Skeletal muscle satellite cell (primary cell): ENCODE measurements around the gene NPAS1. TPM values are rescaled to one million over a fixed set of nuclear protein-coding genes. Genes with fewer than 3 reads are reported as not detected.

Experiments used
- H3K27me3 ChIP-seq: 2 replicates; pipeline ENCODE4 v1.7.0; 2013; ENCODE audit warnings: low read length; ENCODE audit not compliant: control insufficient read depth, insufficient read depth
- H3K36me3 ChIP-seq: 2 replicates; pipeline ENCODE4 v1.7.0; 2013; ENCODE audit warnings: mild to moderate bottlenecking, control low read depth, low read length; ENCODE audit not compliant: insufficient read depth
- H3K4me1 ChIP-seq: 2 replicates; pipeline ENCODE4 v1.7.0; 2013; ENCODE audit warnings: low read length; ENCODE audit not compliant: control insufficient read depth, insufficient read depth
- H3K4me2 ChIP-seq: 2 replicates; pipeline ENCODE4 v1.7.0; 2013; ENCODE audit warnings: mild to moderate bottlenecking, low read length
- H3K4me3 ChIP-seq: 2 replicates; pipeline ENCODE4 v1.7.0; 2013; ENCODE audit warnings: low read length
- H3K9ac ChIP-seq: 2 replicates; pipeline ENCODE4 v1.7.0; 2013; ENCODE audit warnings: mild to moderate bottlenecking, low read depth, low read length, moderate library complexity
- H3K9me3 ChIP-seq: replicated peaks from 2 replicates; pipeline ENCODE4 v1.7.0; 2013; ENCODE audit warnings: mild to moderate bottlenecking, control low read depth, low read length
- total RNA-seq: library from RNA; depleted of rRNA; stranded (reverse); fragments of >200 nt; gene quantifications from 2 replicates; pipeline ENCODE4 v1.2.3, GENCODE V29; 2012; rRNA removed

Gene NPAS1, protein sequence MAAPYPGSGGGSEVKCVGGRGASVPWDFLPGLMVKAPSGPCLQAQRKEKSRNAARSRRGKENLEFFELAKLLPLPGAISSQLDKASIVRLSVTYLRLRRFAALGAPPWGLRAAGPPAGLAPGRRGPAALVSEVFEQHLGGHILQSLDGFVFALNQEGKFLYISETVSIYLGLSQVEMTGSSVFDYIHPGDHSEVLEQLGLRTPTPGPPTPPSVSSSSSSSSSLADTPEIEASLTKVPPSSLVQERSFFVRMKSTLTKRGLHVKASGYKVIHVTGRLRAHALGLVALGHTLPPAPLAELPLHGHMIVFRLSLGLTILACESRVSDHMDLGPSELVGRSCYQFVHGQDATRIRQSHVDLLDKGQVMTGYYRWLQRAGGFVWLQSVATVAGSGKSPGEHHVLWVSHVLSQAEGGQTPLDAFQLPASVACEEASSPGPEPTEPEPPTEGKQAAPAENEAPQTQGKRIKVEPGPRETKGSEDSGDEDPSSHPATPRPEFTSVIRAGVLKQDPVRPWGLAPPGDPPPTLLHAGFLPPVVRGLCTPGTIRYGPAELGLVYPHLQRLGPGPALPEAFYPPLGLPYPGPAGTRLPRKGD
- 3.7 and 4.3 TPM in 2 replicates for total RNA-seq

DNA sequence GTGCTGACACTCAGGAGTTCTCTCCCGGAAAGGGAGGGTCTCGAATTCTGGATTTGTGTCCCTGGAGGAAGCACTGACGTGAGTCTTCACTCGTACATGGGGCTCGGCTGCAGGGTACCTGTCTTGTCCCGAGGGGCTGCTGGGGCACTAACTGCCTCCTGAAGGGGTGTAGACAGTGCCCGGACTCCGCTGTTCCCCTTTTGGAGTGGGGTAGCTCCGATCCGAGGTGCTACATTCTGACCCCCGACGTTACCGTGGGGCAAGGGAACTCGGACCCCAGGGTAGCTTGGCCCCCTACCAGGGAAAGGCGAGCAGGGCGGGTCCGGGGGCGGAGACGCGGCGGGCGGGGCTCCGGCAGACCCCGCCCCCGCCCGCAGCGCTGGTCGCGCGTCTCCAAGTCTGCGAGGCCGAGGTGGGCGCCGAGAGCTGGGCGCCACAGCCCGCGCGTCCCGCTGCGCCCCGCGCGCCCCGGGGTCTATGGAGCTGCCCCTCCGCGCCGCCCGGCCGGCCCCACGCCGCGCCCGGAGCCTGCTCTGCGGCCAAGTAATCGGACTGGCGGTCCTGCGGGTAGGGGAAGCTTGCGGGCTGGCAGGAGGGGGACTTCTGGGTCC, at the start of gene NPAS1:
Gene NPAS1, plus strand, starts transcription at position 407 of the 611 bp plus-strand sequence. CDS start 1,211 bp downstream, outside the sequence.
- Histone ChIP-seq H3K27me3 (peaks cover 47% of the 10 kb centered on the region), H3K4me3 (peak within 1 kb of the TSS; percentile 60)

DNA sequence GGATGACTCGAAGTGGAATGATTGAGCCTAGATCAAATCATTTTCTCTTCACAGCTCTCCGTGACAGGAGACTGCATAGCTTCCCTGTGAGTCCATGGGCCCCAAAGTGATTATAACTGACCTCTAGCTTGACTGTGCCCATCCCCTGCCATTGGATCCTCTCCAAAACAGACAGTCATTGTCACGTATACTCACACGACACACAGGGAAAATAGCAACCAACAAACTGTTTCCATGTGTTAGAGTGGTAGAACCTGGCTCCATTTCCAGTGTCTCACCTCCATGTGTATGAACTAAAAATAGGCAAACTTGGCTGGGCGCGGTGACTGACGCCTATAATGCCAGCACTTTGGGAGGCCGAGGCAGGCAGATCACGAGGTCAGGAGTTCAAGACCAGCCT, 48.8 kb upstream of the NPAS1 start:
- no peaks in the 10 kb centered on the region for H3K9me3 ChIP-seq
- peak overlapping the region; percentile 27 for H3K4me2 ChIP-seq
- no peak overlapping the region for H3K4me3 ChIP-seq
- H3K4me1 ChIP-seq: peaks cover 55% of the 10 kb centered on the region
- H3K36me3 ChIP-seq: peaks cover 12% of the 10 kb centered on the region
- no peaks in the 10 kb centered on the region for H3K27me3 ChIP-seq
- H3K9ac ChIP-seq: peak overlapping the region; percentile 44

More for the DNA sequence above, at the start of gene NPAS1:
- Histone ChIP-seq H3K4me1 (peaks cover 16% of the 10 kb centered on the region), H3K9me3 (no peaks in the 10 kb centered on the region), H3K4me2 (peak within 1 kb of the TSS; percentile 86), H3K36me3 (no peaks in the 10 kb centered on the region), H3K9ac (no peak within 1 kb of the TSS)

- no peaks in the 10 kb centered on the region for H3K9me3 ChIP-seq
- peaks cover 64% of the 10 kb centered on the region for H3K4me1 ChIP-seq
- H3K36me3 ChIP-seq: peaks cover 11% of the 10 kb centered on the region
- no peaks in the 10 kb centered on the region for H3K27me3 ChIP-seq
- no peak overlapping the region for H3K4me2 ChIP-seq
- H3K4me3 ChIP-seq: no peak overlapping the region
- no peak overlapping the region for H3K9ac ChIP-seq
Observed at GRCh38 chr19:46972311-46972710, 47.3 kb upstream of the NPAS1 start.

DNA sequence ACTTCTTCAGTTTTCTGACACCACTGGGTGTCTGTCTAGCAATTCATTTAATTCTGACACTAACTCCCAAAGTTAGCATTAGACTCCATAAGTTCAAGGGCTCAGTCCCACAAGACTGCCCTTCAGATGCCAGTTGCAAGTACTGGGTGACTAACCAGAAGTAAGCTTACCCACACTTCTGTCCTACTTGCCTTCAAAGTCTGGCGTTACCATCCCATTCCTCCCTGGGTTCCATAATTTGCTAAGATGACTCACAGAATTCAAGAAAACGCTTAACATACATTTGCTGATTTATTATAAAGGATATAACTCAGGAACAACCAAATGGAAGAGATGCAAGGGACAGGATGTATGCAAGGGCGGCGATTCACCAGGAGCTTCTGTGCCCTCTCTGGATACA, 45.5 kb upstream of the NPAS1 start:
- Histone ChIP-seq H3K9me3 (no peaks in the 10 kb centered on the region), H3K4me2 (no peak overlapping the region), H3K36me3 (peaks cover 14% of the 10 kb centered on the region), H3K4me1 (peaks cover 65% of the 10 kb centered on the region), H3K27me3 (no peaks in the 10 kb centered on the region), H3K9ac (no peak overlapping the region), H3K4me3 (no peak overlapping the region)

DNA sequence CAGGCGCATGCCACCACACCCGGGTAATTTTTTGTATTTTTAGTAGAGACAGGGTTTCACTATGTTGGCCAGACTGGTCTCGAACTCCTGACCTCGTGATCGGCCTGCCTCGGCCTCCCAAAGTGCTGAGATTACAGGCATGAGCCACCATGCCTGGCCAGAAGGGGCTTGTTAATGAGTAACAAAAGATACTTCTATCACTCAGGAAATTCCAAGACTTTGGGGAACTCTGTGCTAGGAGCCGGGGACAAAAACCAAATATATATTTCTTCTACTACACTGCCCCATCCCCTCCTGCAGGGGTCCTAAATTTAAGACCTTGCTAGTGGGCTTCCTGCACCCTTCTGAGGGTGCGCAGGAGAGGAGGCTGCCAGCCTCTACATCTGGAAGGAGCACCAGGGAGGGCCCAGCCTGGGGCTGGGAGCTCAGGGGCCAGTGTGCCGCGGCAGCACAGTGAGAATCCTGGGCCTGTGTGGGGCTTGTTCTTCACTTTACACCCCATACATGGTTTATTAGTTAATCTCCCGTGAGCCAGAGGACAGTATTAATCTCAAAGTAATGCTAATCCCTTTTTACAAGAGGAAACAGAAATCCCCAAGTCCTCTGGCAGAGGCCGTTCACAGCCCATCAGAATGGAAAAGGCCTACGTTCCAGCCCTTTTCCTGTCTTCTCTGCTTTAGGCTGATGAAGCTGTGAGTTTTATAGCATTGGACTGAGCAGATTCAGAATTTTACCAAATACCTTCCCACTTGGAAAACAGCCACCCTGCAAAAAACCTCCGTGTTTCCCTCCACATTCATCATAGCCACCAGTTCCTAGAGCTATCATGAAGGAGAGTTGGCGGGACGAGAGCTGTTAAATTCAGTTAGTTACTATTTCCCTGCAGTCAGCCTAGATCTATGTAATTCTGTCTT, 44.4 kb upstream of the NPAS1 start:
- no peaks in the 10 kb centered on the region for H3K27me3 ChIP-seq
- peaks cover 14% of the 10 kb centered on the region for H3K36me3 ChIP-seq
- H3K4me2 ChIP-seq: peak overlapping the region; percentile 53
- no peaks in the 10 kb centered on the region for H3K9me3 ChIP-seq
- H3K9ac ChIP-seq: peak overlapping the region; percentile 82
- H3K4me3 ChIP-seq: peak overlapping the region; percentile 20
- H3K4me1 ChIP-seq: peaks cover 54% of the 10 kb centered on the region

- Histone ChIP-seq H3K27me3 (no peaks in the 10 kb centered on the region), H3K4me3 (peak overlapping the region; percentile 20), H3K9me3 (no peaks in the 10 kb centered on the region), H3K4me2 (peak overlapping the region; percentile 53), H3K36me3 (peaks cover 14% of the 10 kb centered on the region), H3K4me1 (peaks cover 50% of the 10 kb centered on the region), H3K9ac (peak overlapping the region; percentile 82)
Observed at GRCh38 chr19:46975925-46976782, 43.5 kb upstream of the NPAS1 start.

DNA sequence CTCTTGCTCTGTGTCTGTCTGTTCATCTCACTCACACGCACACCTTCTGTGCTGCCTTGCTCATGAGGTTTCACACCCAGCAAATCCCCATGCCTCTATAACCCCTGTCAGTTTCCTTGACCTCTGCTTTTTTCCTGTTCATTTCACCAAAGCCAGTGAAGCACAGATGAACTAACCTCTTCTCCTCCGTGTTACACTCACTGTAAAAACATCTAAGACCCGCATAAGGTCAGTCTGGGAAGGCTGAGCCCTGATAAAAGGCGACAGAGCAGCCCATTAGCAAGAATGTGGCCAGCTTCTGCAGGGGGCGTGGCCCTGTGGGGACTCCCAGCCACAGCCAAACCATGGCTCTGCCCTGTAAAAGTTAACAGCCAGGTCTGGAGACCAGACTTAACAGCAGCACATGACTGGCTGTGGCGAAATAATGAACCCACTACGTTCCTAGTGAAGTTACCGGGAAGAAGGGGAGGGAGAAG, 42.8 kb upstream of the NPAS1 start:
- Histone ChIP-seq H3K4me2 (peak overlapping the region; percentile 53), H3K9me3 (no peaks in the 10 kb centered on the region), H3K4me3 (no peak overlapping the region), H3K4me1 (peaks cover 55% of the 10 kb centered on the region), H3K9ac (peak overlapping the region; percentile 82), H3K27me3 (no peaks in the 10 kb centered on the region), H3K36me3 (peaks cover 14% of the 10 kb centered on the region)

- Histone ChIP-seq H3K4me2 (peak overlapping the region; percentile 53), H3K4me3 (no peak overlapping the region), H3K4me1 (peaks cover 58% of the 10 kb centered on the region), H3K27me3 (no peaks in the 10 kb centered on the region), H3K36me3 (peaks cover 14% of the 10 kb centered on the region), H3K9me3 (no peaks in the 10 kb centered on the region), H3K9ac (peak overlapping the region; percentile 82)
Observed at GRCh38 chr19:46977548-46977947, 42.1 kb upstream of the NPAS1 start.

GRCh38 chr19:46978171-46978869, 41.3 kb upstream of the NPAS1 start:
- H3K27me3 ChIP-seq: no peaks in the 10 kb centered on the region
- H3K4me3 ChIP-seq: no peak overlapping the region
- H3K36me3 ChIP-seq: peaks cover 14% of the 10 kb centered on the region
- no peak overlapping the region for H3K4me2 ChIP-seq
- no peaks in the 10 kb centered on the region for H3K9me3 ChIP-seq
- H3K4me1 ChIP-seq: peaks cover 63% of the 10 kb centered on the region
- peak overlapping the region; percentile 21 for H3K9ac ChIP-seq
